WERI-Rb-1 (cell line): ENCODE measurements around the gene NTRK3.

Experiments
- DNase-seq: peaks from one replicate; pipeline ENCODE4 v3.0.0-alpha.2; 2020
- H3K27ac ChIP-seq: fragments of 250-450 bp; sonication (Bioruptor Pico); 2 replicates; pipeline ENCODE4 v1.5.1; 2020; ENCODE audit warnings: mild to moderate bottlenecking, moderate library complexity
- H3K27me3 ChIP-seq: fragments of 250-450 bp; sonication (Bioruptor Pico); 2 replicates; pipeline ENCODE4 v1.5.1; 2021; ENCODE audit warnings: mild to moderate bottlenecking, low read depth, moderate library complexity; ENCODE audit not compliant: insufficient read depth, severe bottlenecking
- H3K36me3 ChIP-seq: fragments of 250-450 bp; sonication (Bioruptor Pico); 2 replicates; pipeline ENCODE4 v1.5.1; 2020; ENCODE audit warnings: mild to moderate bottlenecking, moderate library complexity
- H3K4me3 ChIP-seq: 2 replicates; pipeline ENCODE4 v1.5.1; 2011; ENCODE audit warnings: low read depth, mild to moderate bottlenecking, control low read depth, low read length
- H3K9me3 ChIP-seq: fragments of 250-450 bp; sonication (Bioruptor Pico); 2 replicates; pipeline ENCODE4 v1.5.1; 2021; ENCODE audit warnings: mild to moderate bottlenecking, moderate library complexity; ENCODE audit not compliant: severe bottlenecking
- CTCF ChIP-seq: IDR thresholded peaks from 2 replicates; pipeline ENCODE4 v1.5.1; 2011; ENCODE audit warnings: low read depth, mild to moderate bottlenecking, control low read depth, inconsistent platforms, low read length

The NTRK3 gene

GRCh38 chr15:88106074-88106473 is 150.5 kb downstream of the NTRK3 start:
- Histone ChIP-seq H3K27me3 (peaks cover 70% of the 10 kb centered on the region), H3K27ac (no peak overlapping the region), H3K9me3 (no peaks in the 10 kb centered on the region), H3K36me3 (no peaks in the 10 kb centered on the region), H3K4me3 (no peak overlapping the region)
- TF ChIP-seq CTCF, result no peak
- no peak for DNase-seq

- TF ChIP-seq CTCF, result no peak
- H3K9me3 ChIP-seq, result no peaks in the 10 kb centered on the region
- peaks cover 53% of the 10 kb centered on the region for H3K27me3 ChIP-seq
- H3K36me3 ChIP-seq, result no peaks in the 10 kb centered on the region
- H3K27ac ChIP-seq, result no peak overlapping the region
- no peak overlapping the region for H3K4me3 ChIP-seq
- DNase-seq, result no peak
Observed at GRCh38 chr15:88104357-88104756, 152.2 kb downstream of the NTRK3 start.

- Histone ChIP-seq H3K36me3 (no peaks in the 10 kb centered on the region), H3K9me3 (no peaks in the 10 kb centered on the region), H3K27ac (no peak overlapping the region), H3K27me3 (peaks cover 34% of the 10 kb centered on the region), H3K4me3 (no peak overlapping the region)
- TF ChIP-seq CTCF, result no peak
- no peak for DNase-seq
Observed at GRCh38 chr15:88100181-88100580, 156.4 kb downstream of the NTRK3 start.

- no peaks in the 10 kb centered on the region for H3K36me3 ChIP-seq
- H3K4me3 ChIP-seq, result no peak overlapping the region
- H3K27me3 ChIP-seq, result peaks cover 27% of the 10 kb centered on the region
- DNase-seq, result no peak
- no peak overlapping the region for H3K27ac ChIP-seq
- no peaks in the 10 kb centered on the region for H3K9me3 ChIP-seq
- no peak for TF ChIP-seq CTCF
Observed at GRCh38 chr15:88098361-88098760, 158.2 kb downstream of the NTRK3 start.

GRCh38 chr15:88091444-88092016 is 165.0 kb downstream of the NTRK3 start:
- no peak for TF ChIP-seq CTCF
- H3K27me3 ChIP-seq, result peaks cover 28% of the 10 kb centered on the region
- no peak overlapping the region for H3K4me3 ChIP-seq
- H3K36me3 ChIP-seq, result no peaks in the 10 kb centered on the region
- peaks cover 5% of the 10 kb centered on the region for H3K9me3 ChIP-seq
- H3K27ac ChIP-seq, result no peak overlapping the region
- no peak for DNase-seq

- no peak for TF ChIP-seq CTCF
- Histone ChIP-seq H3K9me3 (peaks cover 5% of the 10 kb centered on the region), H3K4me3 (no peak overlapping the region), H3K27ac (no peak overlapping the region), H3K36me3 (no peaks in the 10 kb centered on the region), H3K27me3 (peaks cover 32% of the 10 kb centered on the region)
- no peak for DNase-seq
Observed at GRCh38 chr15:88090481-88091011, 166.0 kb downstream of the NTRK3 start.
